Left lung (tissue), 10 donors: Measurements from ENCODE around the gene TACC2. TPM values are rescaled to one million over a fixed set of nuclear protein-coding genes. Genes with fewer than 3 reads are reported as not detected.

Experiments
- ATAC-seq: fragments of 200-7000 bp; cut with Tn5 transposase; one replicate; pipeline ENCODE4 v1.9.1; 2020; ENCODE audit warnings: moderate library complexity
- DNase-seq, 4 donors: peaks; one replicate each; pipeline ENCODE4 v3.0.0-alpha.2; 2013 to 2020
- H3K27ac ChIP-seq, 2 donors: fragments of 200-600 bp; sonication (generic) in 1 of 2; one replicate each; pipeline versions ENCODE4 v1.5.0 to v1.8.0; 2020 to 2021
- H3K27me3 ChIP-seq, 2 donors: fragments of 200-600 bp; sonication (generic) in 1 of 2; one replicate each; pipeline versions ENCODE4 v1.5.0 to v1.8.0; 2020 to 2021
- H3K36me3 ChIP-seq, 2 donors: fragments of 200-600 bp; sonication (generic) in 1 of 2; one replicate each; pipeline versions ENCODE4 v1.5.0 to v1.8.0; 2020 to 2021
- H3K4me1 ChIP-seq, 2 donors: fragments of 200-600 bp; one replicate each; pipeline ENCODE4 v1.8.0; 2021
- H3K4me3 ChIP-seq, 2 donors: fragments of 200-600 bp; sonication (generic) in 1 of 2; one replicate each; pipeline versions ENCODE4 v1.5.0 to v1.8.0; 2020 to 2021; ENCODE audit warnings: mild to moderate bottlenecking in 1 of 2
- H3K9me3 ChIP-seq, 2 donors: fragments of 200-600 bp; sonication (generic) in 1 of 2; one replicate each; pipeline versions ENCODE4 v1.5.0 to v1.8.0; 2020 to 2021
- intact Hi-C, 2 donors: fragments of 100-400 bp; cut with DNase I; formaldehyde crosslinking; loops; one replicate each; pipeline versions ENCODE4 v1.11.2 to v1.14.2; 2022
- polyA plus RNA-seq, 6 donors: library from polyadenylated mRNA; unstranded; fragments of 120-200 nt; gene quantifications; one replicate each; pipeline ENCODE4 v1.2.1, GENCODE V29; 2013; ENCODE audit not compliant: insufficient read length in 6 of 6
- total RNA-seq, 2 donors: library from RNA; stranded (reverse); fragmentation: NEBNext Ultra II Directional; extraction: Animal tissue kit (Norgen Biotek cat#: 25700); gene quantifications; one replicate each; pipeline ENCODE4 v1.2.1, GENCODE V29; 2021
- TF ChIP-seq, protein P1 (sequence below), 2 donors: fragments of 200-600 bp; sonication (generic) in 1 of 2; IDR thresholded peaks; one replicate each; pipeline versions ENCODE4 v1.5.0 to v1.8.0; 2021; ENCODE audit warnings: antibody characterized with exemption in 2 of 2
- donor health status: DM: no; HTN: yes; CAD: no.
- donor health status: DM: no; HTN: no; CAD: no.

The TACC2 gene
- total and polyA plus RNA-seq, 8 donors: 21.0 to 193 (median 23.9) TPM

- ATAC-seq (no peak), DNase-seq (no peak)
- Histone ChIP-seq H3K9me3 (peaks cover 0 to 4% of the 10 kb centered on the region in 2 donors), H3K27me3 (no peaks in the 10 kb centered on the region), H3K27ac (peak overlapping the region; percentile 50 to 55), H3K4me3 (no peak overlapping the region), H3K36me3 (peaks cover 0 to 39% of the 10 kb centered on the region in 2 donors), H3K4me1 (peaks cover 29 to 59% of the 10 kb centered on the region in 2 donors)
- intact Hi-C loops: no loop called here
- TF ChIP-seq, protein P1, sequence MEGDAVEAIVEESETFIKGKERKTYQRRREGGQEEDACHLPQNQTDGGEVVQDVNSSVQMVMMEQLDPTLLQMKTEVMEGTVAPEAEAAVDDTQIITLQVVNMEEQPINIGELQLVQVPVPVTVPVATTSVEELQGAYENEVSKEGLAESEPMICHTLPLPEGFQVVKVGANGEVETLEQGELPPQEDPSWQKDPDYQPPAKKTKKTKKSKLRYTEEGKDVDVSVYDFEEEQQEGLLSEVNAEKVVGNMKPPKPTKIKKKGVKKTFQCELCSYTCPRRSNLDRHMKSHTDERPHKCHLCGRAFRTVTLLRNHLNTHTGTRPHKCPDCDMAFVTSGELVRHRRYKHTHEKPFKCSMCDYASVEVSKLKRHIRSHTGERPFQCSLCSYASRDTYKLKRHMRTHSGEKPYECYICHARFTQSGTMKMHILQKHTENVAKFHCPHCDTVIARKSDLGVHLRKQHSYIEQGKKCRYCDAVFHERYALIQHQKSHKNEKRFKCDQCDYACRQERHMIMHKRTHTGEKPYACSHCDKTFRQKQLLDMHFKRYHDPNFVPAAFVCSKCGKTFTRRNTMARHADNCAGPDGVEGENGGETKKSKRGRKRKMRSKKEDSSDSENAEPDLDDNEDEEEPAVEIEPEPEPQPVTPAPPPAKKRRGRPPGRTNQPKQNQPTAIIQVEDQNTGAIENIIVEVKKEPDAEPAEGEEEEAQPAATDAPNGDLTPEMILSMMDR (IDR thresholded peaks at IDR 0.05): no peak
These were observed 153.1 kb downstream of the TACC2 start for GRCh38 chr10:122141821-122142640.

GRCh38 chr10:122142641-122143237 lies 153.8 kb downstream of the TACC2 start:
- TF ChIP-seq, protein P1 (IDR thresholded peaks at IDR 0.05): peak; percentile 89 to 95
- H3K27me3 ChIP-seq: no peaks in the 10 kb centered on the region
- DNase-seq: no peak
- peak; percentile 53 for ATAC-seq
- H3K27ac ChIP-seq: peak overlapping the region in 1 of 2 donors; percentile 55
- H3K36me3 ChIP-seq: peaks cover 0 to 32% of the 10 kb centered on the region in 2 donors
- intact Hi-C loops: no loop called here
- peaks cover 29 to 66% of the 10 kb centered on the region in 2 donors for H3K4me1 ChIP-seq
- peaks cover 0 to 4% of the 10 kb centered on the region in 2 donors for H3K9me3 ChIP-seq
- H3K4me3 ChIP-seq: no peak overlapping the region

- Histone ChIP-seq H3K4me1 (peaks cover 31 to 70% of the 10 kb centered on the region in 2 donors), H3K9me3 (peaks cover 0 to 4% of the 10 kb centered on the region in 2 donors), H3K27me3 (no peaks in the 10 kb centered on the region), H3K36me3 (peaks cover 0 to 31% of the 10 kb centered on the region in 2 donors), H3K4me3 (no peak overlapping the region), H3K27ac (peak overlapping the region in 1 of 2 donors; percentile 55)
- TF ChIP-seq, protein P1 (IDR thresholded peaks at IDR 0.05): no peak
- intact Hi-C loops: no loop called here
- DNase-seq: no peak
- peak; percentile 60 for ATAC-seq
These were observed 154.4 kb downstream of the TACC2 start for GRCh38 chr10:122143238-122143841.

DNA sequence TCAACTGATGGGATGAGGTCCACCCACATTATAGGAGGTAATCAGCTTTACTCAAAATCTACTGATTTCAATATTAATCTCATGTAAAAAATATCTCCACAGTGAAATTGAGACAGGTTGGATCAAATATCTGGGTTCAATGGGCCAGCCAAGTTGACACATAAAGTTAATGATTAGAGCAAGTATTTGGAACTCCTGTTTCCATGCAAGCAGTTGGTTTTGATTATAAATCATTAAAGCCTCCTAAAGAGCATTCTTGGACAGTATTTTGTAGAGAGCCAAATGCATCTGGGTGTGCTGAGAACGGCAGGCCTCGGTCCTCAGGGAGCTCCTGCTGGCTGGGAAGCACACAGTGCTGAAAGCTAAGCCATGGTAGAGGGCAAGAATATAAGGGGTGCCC lies 155.2 kb downstream of the TACC2 start:
- Histone ChIP-seq H3K4me3 (no peak overlapping the region), H3K4me1 (peaks cover 39 to 74% of the 10 kb centered on the region in 2 donors), H3K27ac (no peak overlapping the region), H3K27me3 (no peaks in the 10 kb centered on the region), H3K36me3 (peaks cover 0 to 27% of the 10 kb centered on the region in 2 donors), H3K9me3 (peaks cover 0 to 4% of the 10 kb centered on the region in 2 donors)
- intact Hi-C loops: no loop called here
- ATAC-seq (no peak), DNase-seq (no peak)
- TF ChIP-seq, protein P1 (IDR thresholded peaks at IDR 0.05): no peak

GRCh38 chr10:122145113-122145512 lies 156.2 kb downstream of the TACC2 start:
- TF ChIP-seq, protein P1 (IDR thresholded peaks at IDR 0.05): no peak
- peaks cover 0 to 26% of the 10 kb centered on the region in 2 donors for H3K36me3 ChIP-seq
- intact Hi-C loops: no loop called here
- H3K27me3 ChIP-seq: no peaks in the 10 kb centered on the region
- no peak for ATAC-seq
- H3K27ac ChIP-seq: no peak overlapping the region
- H3K4me1 ChIP-seq: peaks cover 38 to 71% of the 10 kb centered on the region in 2 donors
- H3K9me3 ChIP-seq: peaks cover 0 to 4% of the 10 kb centered on the region in 2 donors
- no peak for DNase-seq
- no peak overlapping the region for H3K4me3 ChIP-seq
